GM19395 (cell line): ENCODE data around the gene CDK5R1.

Experiments
- ATAC-seq: cut with Tn5 transposase; IDR thresholded peaks from one replicate; pipeline ENCODE4 v1.9.1; 2021; ENCODE audit warnings: mild to moderate bottlenecking, moderate library complexity; ENCODE audit not compliant: unreplicated experiment

CDK5R1 gene

GRCh38 chr17:32470405-32471167 lies 16.2 kb upstream of the CDK5R1 start:
- ATAC-seq, result no peak

DNA sequence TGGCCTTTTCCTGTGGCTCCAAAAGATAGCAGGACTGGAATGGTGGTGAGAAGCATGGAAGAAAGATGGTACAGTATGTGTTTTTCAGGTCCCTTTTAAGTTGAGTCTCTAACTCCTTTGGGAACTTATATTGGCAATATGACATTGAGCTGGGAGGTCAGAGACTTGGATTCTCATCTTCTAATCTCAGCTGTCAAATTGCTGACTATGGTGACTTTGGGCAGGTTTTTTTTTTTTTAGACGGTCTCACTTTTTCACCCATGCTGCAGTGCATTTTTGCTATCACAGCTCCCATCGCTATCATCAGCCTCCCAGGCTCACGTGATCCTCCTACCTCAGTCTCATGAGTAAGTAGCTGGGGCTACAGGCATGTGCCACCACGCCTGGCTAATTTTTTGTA lies 15.1 kb upstream of the CDK5R1 start:
- ATAC-seq, result no peak

DNA sequence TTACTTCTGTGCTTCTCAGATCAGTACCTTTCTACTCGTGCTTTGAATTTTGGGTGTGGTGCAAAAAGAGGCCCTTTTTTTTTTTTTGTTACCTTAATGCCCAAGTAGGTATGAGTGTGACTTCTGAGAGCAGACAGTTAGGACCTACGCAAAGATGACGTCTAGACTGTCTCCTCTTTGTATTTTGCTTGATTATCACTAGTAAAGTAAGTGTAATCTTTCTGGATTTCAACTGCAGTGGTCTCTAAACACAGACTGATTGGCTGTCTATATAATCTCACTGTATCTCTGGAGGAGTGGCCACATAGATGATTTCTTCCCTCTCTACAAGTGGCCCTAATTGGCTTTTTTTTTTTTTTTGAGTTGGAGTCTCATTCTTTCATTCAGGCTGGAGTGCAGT lies 11.5 kb upstream of the CDK5R1 start:
- no peak for ATAC-seq

DNA sequence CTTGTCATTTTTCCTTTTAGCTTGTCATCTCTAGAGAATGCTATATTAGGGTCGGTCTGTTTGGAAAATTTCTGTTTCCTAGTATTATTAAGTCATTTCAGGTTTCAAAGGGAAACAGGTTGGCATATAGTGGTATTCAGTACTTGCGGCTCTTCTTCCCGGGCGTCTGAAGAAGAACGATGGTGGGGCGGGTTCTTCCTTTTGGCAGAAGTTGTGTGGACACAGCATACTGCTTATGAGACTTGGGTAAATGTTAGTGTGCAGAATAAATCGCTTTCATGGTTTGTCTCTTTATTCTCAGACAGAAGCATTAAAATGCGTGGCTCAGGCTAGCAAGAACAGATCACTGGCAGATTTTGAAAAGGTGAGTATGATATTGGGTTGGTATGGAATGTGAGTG lies 9.6 kb upstream of the CDK5R1 start:
- no peak for ATAC-seq

DNA sequence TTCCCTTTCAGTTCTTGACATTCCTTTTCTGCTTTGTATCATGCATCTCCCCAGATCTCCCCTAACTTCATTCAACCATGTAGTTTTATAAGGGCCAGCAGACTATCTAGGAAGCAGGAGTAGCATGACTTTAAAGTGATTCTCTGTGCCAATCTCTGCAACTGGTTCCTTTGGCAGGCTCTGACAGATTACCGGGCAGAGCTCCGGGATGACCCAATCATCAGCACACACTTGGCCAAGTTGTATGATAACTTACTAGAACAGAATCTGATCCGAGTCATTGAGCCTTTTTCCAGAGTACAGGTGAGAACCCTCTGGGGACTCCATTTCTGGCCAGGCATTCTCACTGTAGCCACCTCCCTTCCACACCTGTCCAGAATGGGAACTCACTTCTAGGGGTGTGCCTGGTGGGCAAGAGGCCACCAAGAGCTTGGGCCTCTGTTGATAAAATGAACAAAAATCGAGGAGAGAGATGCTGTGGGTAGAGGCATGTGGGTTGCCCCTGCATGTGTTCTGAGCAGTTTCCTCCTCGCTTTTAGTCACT lies 7.6 kb upstream of the CDK5R1 start:
- ATAC-seq, result no peak

- ATAC-seq, result no peak
These were observed 5.6 kb upstream of the CDK5R1 start for GRCh38 chr17:32481193-32481592.

DNA sequence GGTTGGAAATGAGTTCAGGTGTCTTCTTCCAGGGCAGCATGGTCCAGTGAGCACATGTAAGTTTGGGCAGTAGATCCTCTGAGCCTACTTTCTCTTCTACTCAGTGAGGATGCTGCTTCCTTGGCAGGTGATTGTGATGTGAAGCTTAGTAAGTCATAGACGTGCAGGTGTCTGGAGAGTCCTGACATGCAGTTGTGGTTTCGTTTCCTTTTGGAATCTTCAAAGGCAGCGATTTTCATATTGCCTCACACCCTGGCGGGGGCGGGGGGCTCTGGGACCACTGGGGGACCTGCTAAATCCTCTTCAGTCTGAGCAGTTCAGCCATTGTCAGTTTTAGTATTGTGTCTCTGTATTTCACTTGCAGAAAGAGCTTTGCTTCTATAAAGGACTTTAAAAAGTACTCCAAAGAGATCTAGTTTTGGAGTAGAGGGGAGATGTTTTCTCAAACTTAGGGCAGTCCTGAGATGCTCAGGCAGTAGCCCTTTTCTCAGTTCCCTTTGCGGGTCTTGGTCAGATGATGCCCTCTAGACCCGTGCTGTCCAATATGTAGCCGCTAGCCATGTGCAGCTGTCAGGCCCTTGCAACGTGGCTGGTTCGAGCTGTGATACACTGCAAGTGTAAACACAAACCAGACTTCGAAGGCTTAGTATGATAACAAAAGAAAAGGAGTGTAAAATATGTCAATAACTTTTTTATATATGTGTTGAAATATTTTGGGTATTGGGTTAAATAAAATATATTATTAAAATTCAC lies 4.0 kb upstream of the CDK5R1 start:
- no peak for ATAC-seq

DNA sequence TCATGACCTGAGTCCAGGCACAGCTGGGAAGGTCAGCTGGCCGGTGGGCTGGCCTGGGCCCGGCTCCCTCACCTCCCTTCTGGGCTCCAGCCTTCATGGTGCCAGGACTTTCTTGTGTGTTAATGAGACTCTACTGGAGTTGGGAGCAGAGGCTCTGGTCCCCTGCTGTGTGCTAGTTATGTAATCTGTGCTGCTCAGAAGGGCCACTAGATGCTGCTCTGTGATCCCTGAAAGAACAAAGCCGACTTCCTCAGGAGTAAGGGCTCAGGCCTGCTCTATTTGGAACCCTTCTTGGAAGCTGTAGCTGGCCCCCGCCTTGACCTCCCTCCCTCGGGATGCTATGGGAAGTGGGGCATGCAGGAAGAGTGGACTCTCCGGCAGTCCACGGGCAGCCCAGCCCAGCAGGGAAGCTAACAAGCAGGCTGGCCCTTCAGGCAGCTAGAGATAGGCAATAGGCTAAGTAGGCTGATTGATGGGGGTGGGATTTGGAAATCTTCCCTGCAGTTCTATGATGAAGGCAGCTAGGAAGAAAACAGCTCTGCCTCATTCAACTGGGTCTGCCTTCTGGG lies 3.3 kb upstream of the CDK5R1 start:
- ATAC-seq, result no peak

- no peak for ATAC-seq
These were observed 2.7 kb upstream of the CDK5R1 start for GRCh38 chr17:32484041-32484461.

DNA sequence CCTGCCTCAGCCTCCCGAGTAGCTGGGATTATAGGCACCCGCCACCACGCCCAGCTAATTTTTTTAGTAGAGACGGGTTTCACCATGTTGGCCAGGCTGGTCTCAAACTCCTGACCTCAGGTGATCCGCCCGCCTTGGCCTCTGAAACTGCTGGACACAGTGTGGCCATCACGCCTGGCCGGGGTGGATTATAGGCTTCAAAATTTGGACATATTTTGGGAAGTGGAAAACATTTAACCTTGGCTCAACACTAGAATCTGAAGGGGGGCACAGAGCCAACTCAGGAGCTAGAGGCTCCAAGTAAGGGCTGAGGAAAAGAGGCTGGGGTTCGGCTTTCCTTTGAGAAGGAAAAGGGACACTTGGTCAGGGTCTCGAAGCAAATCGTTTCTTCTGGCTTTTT lies 2.2 kb upstream of the CDK5R1 start:
- no peak for ATAC-seq

DNA sequence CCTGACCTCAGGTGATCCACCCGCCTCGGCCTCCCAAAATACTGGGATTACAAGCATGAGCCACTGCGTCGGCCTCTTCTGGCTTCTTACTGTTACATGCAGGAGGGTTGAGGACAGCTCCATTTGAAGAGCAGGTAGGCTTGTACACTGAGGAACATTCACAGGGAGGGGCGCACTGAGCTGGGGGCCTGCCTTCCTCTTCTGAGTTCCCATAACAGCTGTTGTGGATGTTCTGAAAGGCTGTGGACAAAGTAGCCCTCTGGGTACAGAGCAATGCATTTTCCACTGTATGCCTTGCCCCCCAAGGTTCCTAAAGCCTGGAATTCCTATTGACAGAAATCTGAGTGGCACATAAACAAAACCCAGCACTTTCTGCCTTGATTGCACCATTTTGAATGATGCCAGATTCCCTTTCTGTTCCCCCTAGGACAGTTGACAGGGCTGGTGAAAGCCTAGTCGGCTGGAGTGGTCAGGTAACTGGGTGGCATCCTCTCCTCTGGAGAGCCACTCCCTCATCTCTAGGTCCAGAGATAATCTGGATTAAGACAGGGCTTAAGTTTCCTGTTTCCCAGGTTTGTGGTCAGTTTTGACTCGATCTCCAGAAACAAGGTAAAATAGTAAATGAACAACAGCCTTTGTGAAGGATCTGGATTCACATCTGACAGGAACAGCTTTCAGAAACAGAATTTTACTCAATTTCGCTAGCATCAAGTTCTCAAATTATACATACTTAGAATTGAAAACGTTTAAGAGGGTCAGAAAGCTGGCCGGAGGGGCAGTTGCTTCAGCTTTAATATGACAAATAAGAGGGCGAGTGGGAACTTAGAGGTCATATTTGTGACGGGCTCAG lies 1.3 kb upstream of the CDK5R1 start:
- no peak for ATAC-seq

GRCh38 chr17:32486111-32486700 lies 587 bp upstream of the CDK5R1 start:
- peak; percentile 55 for ATAC-seq

DNA sequence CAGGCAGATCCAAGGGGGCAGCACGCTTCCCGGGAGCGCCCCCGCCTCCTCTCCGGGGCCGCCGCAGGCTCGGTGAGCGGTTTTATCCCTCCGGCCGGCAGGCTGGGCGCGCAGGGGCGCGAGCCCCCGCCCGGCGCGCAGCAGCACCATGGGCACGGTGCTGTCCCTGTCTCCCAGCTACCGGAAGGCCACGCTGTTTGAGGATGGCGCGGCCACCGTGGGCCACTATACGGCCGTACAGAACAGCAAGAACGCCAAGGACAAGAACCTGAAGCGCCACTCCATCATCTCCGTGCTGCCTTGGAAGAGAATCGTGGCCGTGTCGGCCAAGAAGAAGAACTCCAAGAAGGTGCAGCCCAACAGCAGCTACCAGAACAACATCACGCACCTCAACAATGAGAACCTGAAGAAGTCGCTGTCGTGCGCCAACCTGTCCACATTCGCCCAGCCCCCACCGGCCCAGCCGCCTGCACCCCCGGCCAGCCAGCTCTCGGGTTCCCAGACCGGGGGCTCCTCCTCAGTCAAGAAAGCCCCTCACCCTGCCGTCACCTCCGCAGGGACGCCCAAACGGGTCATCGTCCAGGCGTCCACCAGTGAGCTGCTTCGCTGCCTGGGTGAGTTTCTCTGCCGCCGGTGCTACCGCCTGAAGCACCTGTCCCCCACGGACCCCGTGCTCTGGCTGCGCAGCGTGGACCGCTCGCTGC lies 832 bp downstream of the CDK5R1 start:
- peak; percentile 44 for ATAC-seq

DNA sequence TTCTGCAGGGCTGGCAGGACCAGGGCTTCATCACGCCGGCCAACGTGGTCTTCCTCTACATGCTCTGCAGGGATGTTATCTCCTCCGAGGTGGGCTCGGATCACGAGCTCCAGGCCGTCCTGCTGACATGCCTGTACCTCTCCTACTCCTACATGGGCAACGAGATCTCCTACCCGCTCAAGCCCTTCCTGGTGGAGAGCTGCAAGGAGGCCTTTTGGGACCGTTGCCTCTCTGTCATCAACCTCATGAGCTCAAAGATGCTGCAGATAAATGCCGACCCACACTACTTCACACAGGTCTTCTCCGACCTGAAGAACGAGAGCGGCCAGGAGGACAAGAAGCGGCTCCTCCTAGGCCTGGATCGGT lies 1.4 kb downstream of the CDK5R1 start:
- ATAC-seq, result no peak

- ATAC-seq, result no peak
These were observed 1.9 kb downstream of the CDK5R1 start for GRCh38 chr17:32488604-32489180.

- no peak for ATAC-seq
These were observed 2.7 kb downstream of the CDK5R1 start for GRCh38 chr17:32489320-32490100.

DNA sequence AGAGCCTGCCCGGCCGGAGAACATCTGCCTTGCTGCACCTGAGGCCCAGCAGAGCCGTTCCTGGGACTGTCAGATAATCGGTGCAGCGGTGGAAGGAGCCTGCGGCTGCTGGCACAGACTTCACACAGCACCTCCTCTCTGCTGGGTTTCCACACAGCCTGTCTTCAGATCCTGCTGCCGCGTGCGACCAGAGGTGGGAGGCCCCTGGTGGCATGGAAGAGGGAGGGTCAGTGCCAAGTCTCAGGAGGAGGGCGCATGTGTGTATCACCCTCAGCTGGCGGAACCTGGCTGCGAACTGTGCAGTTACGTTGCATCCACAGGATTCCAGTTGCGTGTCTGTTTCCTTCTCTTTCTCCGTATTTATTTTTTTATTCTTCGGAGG lies 3.3 kb downstream of the CDK5R1 start:
- no peak for ATAC-seq

DNA sequence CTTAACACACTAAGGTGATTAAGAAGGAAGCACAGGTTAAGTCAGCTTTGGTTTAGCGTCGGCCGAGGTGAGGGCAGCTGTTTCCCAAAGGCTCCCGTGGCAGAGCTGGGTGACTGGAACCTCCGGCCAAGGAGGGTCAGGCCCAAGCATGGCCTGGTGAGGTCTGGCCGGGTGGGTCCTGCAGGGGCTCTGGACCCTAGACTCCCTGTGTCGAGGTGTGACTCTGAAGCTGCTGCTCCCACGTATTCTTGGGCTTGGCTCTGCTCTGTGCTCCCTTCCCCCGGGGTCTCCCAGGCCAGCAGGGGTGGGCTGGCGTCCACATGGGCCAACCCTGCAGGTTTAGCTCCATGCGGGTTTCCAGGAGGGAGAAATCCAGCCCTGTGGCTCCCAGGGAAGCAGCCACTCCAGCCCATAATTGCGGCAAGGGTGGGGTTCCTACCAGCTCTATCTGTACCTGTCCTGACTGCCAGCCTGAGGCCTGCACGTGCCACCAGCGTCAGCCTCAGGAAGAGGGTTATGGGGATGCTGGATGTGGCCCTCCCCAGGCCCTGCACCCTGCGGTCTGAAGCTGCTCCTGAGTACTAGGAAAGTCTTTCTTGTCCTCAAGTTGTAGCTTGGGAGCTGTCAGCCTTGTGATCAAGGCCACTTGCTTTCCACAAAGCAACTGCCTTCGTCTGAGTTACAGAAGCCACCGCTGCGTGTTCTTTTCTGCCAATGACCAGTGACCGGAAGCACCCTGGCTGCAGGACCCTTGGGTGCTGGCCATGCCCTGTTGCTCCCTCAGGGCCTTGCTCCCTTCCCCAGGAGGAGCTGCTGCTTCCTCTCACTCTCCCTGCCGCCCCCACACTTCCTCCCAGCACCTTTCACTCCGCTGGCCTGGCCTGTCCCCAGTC lies 4.8 kb downstream of the CDK5R1 start:
- no peak for ATAC-seq
